DMS53 treated with DMSO at 0.1 percent for 48 hours (cell line): ENCODE results near the gene ZCCHC17.
A peak's percentile ranks its signal among the peaks of the same experiment; 100 is the strongest.

Source experiments
- DNase-seq: peaks from one replicate; lab custom pipeline; 2025; ENCODE audit not compliant: unreplicated experiment; lab: John Stamatoyannopoulos, UW

The ZCCHC17 gene

DNA sequence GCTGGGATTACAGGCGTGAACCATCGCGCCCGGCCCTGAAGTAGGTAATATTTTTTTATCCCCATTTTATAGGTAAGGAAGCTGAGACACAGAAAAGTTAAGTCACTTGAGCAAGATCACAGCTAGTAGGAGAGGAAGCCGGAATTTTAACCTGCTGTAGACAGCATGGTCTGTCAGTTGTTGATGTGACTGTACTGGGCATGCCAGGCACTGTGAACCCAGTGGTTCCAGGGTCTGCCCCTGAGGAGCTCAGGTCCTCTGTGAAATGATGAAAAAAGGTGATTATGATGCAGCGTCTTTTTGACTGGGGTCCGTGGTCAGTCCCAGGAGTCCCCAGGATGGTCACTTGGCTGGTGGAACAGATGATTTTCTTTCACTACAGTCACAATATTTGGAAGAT, 92.8 kb downstream of the ZCCHC17 start:
- DNase-seq = no peak

DNA sequence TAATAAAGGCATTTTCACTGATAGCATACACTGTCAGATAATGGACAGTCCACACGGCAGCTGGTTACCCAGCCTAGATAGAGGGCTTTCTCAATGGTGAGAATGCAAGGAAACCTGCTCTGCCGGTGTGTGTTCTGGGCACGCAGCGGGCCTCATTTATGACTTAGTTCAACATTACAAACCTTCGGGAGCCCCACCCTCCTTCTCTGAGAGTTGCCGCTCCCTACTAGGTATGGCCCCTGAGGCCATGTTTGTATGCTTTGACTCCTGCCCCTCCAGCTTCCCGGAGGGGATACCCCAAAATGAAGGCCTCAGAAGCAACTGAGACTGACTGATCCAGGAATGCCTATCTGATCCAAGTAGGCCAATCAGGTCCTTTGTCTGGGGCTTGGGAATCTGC, 93.2 kb downstream of the ZCCHC17 start:
- no peak for DNase-seq

DNA sequence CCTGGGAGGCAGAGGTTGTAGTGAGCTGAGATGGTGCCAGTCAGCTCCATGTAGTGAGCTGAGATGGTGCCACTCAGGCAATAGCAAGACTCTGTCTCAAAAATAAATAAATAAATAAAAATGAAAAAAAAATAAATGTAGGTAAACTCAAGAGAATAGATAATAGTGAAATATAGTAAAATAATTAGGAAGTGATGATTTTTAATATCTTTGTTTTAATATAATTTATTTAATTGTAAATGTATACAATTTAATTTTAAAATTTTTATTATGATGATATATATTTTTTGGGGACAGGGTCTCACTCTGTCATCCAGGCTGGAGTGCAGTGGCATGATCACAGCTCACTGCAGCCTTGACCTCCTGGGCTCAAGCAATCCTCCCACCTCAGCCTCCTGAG, 96.6 kb downstream of the ZCCHC17 start:
- DNase-seq = no peak

DNA sequence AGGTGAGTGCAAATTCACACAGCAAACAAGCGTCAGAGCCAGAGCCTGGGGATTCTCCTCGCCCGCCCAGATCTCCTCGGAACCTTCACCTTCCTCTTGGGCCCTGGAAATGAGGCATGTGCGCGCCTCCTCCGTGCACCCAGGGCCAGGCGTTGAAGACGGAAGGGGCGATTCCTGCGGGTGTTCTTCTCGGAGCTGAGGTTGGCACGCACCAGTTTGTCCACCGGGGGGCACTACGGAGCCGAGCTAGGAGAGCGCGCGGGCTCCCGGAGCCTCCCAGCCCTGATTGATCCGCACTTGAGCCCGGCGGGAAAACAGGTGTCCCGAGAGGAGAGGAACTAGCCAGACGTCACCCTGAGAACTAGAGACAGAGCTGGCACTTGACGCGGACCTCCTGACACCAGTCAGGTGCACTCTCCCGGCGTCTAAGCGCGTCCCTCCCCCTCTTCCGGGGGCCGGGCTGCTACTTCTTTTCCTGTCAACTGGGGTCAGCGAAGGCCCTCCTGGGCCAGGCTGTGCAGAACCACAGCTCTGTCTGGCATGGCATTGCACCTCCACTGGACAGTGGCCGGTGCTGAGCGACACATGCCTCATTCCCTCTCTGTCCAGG, 97.9 kb downstream of the ZCCHC17 start:
- peak; percentile 97 for DNase-seq

DNA sequence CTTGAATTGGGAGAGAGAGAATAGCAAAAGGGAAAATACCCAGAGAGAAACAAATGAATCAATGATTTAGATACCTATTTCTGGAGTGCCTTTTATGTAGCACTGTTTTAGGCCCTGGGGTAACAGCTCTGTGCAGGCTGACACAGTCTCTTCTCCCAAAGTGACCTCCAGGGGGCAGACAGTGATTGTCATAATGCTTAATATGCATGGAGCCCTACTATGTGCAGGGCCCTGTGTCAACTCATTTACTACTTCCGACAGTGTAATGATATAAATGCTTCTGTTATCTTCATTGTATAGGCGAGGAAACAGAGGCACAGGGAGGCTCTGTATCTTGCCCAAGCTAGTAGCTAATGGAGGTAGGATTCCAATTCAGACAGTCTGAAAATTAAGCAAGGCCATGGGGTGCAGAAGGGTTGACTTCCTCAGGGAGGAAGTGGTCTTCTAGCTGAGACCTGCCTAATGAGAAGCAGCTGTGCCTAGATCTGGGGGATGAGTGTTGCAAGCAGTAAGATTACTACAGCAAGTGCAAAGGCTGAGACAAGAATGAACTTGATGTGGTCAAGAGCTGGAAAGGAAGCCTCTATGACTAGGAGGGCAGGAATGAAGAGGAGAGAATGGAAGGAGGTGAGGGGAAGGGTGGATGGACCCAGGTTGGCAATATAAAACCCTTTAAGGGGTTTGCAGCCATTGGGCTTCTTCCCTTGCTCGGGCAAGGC, 100.0 kb downstream of the ZCCHC17 start:
- no peak for DNase-seq

DNA sequence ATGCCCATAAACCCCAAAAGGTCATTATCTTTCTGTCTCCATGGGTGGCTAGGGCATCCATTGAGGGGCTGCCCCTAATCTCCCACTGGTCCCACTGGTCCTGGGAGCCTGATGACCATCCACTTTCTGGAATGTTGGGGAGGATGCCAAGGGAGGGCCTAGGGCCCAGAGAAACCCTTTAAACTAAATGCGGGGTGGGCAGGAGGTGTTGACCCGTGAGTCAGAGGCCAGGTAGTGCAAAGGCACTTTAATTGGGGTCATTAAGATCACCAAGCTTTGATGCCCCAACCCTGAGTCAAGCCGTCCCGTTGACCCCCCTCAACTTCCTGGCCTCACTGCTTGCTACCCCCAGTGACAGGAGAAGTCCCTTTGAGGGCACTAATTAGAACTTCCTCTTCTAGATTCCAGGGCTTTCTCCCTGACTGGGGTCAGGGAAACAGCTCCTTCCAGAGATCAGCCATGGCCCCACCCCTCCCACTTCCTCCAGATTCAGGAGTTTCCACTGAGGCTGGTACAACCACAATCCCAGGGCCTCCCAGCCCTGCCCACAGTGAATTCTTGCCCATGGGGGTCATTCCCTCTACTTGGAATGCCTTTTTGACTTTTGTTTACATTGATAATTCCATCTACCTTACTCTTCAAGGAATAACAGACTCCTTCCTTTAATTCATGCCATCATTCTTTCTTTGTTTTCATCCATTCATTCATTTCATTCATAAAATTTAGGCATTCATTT, 100.7 kb downstream of the ZCCHC17 start:
- DNase-seq = no peak

DNA sequence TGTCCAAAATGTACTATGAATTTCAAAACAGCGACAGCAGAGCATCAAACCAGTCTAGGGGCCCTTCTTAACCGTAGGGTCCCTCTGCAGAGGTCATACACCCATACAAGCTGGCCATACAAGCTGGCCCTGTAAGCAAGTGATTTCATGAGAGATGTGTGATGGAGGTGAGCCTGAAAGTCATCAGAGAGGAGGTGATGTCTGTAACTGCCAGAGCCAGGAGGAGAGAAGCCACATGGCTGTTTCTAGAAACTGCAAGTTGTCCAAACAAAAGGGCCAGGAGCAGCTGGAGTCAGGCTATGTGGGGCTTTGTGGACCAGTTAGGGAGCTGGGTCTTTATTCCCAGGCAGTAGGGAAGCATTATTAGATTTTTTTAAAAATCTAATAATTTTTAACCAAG, 101.4 kb downstream of the ZCCHC17 start:
- no peak for DNase-seq

DNA sequence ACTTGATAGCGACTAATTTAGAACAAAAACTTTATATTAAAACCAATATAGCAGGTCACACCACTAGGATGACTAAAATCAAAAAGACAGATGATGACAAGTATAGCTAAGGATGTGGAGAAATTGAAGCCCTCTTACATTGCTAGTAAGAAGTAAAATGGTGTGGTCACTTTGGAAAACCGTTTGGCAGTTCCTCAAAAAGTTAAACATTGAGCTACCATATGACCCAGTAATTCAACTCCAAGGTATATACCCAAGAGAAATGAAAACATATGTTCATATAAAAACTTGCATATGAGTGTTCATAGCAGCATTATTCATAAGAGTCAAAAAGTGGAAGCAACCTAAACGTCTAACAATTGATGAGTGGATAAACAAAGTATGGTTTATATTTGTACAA, 103.1 kb downstream of the ZCCHC17 start:
- no peak for DNase-seq

DNA sequence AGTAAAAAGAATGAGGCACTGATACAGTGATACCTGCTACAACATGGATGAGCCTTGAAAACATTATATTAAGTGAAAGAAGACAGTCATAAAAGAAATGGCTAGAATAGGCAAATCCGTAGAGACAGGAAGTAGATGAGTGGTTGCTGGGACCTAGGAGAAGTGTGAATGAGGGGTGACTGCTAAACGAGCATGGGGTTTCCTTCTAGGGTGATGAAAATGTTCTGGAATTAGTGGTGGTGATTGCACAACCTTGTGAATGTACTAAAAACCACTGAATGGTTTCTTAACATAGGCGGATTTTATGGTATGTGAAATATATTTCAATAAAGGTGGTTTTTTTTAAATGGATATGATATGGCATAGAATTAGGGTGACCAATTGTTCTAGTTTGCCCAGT, 103.6 kb downstream of the ZCCHC17 start:
- no peak for DNase-seq

DNA sequence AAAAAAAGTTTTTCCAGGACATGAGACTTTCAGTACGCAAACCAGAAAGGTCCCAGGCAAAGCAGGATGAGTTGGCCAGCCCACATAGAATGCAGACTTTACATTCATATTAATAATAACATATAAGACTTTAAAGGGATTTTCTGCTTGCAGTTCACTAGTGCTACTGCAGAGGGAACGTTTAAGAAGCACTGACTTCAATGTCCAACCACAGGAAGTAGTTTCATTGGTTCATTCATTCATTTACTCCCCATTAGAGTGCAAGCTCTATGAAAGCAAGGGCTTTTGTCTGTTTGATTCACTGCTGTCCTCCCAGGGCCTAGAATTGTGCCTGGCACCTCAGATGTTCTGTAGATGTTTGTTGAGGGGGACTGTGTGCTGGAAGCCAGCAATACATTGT, 104.4 kb downstream of the ZCCHC17 start:
- no peak for DNase-seq

DNA sequence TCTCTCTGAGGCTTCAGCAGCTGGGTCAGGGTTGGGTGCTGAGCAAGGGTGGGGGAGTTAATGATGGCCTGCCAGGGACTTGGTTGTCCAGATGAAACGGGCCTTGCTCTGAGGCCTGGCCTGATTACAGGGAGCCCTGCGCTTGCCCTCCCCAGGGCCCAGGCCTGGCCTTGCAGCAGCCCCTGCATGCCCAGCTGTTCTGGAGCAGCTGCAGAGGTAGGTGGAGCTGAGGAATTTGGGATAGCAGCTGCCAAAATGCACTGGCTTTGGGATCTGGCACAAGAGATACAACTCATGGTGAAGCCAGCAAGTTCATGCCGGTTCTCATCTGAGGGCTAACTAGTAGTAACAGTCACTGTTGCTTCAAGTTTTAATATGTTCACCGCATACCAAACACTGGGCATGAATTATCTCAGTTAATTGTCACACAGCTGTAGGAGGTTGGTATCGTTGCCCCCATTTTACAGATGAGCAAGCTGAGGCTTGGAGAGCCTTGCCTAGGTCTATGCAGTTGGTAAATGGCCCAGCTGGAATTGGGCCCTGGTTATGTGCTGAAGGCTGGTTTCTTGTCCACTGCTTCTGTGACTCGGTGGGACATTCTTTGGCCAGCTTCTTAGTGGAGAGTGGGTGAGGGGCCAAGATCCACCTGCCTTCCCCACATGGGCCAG, 108.9 kb downstream of the ZCCHC17 start:
- DNase-seq = no peak

DNA sequence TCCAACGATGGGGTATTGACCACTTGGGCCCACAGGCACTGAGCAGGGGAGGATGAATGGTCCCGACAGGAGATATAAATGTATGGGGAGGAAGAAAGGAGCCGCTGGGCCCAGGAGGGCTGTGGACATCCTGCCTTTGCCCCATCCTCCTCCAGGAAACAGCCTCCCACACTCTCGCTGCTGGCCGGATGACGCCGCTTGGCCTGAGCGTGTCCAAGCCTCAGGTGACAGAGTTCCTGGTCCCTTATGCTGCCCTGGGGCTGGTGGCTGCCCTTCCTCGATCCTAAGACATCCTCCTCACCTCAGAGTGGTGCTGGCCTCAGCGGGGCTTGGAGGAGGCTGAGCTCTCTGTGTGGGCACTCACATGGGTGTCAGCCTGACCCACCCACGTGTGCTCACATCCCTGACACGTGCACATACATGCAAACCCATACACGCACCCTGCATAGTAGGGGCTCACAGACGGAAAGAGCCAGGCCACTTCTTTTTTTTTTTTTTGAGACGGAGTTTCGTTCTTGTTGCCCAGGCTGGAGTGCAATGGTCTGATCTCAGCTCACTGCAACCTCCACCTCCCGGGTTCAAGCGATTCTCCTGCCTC, 110.3 kb downstream of the ZCCHC17 start:
- DNase-seq = no peak

DNA sequence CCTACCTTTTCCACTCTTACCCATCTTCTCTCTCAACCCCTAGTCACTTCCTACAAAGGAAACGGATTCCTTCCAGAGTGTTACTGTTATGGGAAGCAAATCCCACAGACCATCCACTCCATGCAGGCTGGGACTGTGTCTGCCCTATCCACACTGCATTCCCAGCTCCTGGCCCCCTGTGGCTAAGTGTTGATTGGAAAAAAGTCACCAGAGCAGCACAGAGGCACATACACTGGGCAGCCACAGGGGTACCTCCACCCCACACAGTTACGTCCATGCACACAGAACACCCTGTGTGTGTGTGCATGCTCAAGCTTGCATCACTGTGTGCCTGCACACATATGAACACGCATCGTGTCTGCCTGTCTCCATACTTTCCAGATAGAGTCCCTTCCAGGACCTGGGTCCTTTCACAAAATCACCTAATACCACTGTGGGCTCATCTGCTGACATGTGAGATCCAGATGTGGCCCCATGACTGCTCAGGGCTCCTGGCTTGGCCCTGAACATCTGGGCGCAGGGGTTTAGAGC, 112.0 kb downstream of the ZCCHC17 start:
- DNase-seq = no peak

DNA sequence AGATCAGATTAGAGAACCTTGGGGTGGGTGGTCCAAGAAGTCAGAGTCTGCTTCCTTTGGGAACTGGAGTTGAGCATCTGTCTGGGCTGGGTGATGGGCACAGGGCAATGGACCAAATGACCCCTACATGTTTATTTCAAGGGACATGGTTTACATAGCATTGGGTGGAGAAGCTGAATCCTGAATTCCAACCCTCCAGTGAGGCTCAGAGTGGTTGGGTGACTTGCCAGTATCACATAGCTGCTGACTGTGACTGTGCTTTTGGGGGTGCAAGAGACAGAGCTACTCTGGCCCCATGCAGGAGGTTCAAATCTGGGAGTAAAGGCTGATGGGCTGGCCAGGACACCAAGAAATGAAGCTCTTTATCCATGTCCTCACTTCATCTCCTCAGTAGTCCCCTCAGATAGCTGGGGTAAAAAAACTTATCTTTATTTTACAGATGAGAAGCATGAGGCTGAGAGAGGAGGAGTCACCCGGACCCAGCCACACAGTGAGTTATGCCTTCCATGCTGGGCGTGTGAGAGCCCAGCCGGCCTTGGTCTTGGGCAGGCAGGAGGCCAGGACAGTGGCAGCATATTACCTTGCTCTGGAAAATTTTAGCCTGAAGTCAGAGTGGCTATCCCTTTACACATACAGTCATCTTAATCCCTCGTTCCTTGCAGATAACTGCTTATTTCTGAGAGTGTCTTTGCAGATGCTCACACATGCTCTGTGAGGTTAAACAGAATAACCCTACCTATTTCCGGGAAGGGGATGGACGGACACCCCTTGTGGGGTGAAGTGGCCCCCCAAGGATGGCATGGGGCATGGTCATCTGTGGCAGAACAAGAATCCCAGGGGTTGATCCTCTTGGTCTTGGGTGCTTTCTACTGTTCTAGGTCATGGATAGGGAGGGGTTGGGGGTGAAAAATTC, 113.4 kb downstream of the ZCCHC17 start:
- DNase-seq = no peak

DNA sequence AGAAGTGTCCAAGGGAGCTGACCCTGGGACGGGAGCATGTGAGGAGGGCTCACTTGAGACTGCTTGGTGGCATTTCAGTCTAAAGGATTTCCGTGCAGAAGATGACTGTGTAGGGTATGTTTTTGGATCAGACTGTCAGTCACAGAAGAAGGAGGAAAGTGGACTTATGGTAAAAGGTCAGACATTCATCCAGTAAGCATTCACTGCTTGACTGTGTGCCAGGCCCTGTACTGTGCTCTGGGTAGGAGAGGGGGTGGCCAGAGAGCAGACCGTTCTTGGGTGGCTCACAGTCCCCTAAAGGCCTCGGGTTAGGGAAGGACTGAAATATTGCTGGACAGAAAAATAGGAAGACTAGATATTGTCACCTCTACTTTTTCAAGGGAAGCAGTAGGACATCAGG, 114.0 kb downstream of the ZCCHC17 start:
- no peak for DNase-seq

DNA sequence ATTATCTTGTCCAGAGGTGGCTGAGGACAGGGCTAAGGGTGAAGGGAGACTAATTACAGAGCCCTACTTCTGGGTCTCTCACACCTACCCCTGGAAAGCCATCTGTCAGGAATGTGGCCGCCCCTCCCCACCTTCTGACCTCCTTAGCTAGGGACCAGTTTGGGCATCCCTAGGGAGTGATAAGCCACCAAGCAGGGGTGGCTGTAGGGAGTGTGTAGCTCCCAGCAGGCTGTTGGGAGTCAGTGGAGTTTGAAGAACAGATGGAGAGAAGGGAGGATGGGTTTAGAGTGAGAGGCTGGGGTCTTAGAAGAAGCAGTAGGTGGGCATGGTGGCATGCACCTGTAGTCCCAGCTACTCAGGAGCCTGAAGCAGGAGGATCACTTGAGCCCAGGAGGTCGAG, 115.4 kb downstream of the ZCCHC17 start:
- no peak for DNase-seq

DNA sequence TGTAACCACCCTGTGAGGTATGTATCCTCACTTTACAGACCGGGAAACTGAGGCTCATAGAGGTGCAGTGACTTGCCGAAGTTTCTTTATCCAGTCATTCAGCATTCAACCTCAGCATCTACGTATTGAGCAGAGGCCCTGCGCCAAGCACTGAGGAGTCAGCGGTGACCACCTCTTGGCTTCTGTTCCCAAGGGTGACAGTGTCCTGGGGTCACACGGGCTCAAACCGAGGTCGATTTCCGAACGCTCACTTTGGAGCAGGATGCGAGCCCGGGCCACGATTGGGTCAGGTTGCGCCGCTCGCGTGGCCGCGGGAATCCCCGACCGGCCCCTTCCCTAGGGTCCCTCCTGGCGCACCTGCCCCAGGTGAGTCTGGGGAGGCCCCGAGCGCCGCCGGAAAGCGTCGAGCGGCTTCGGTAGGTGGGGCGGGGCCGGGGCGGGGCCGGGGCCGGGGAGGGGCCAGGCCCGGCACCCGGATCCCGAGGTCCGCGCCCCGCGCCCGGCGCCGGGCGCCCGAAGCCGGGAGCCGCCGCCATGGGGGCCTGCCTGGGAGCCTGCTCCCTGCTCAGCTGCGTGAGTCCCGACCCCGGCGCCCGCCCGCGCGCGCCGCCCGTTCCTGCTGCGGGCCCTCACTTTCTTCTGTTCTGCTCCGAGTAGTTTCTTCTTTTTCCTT, 116.0 kb downstream of the ZCCHC17 start, which contains the start of gene SERINC2:
Gene SERINC2, plus strand, starts transcription at position 482 of the 673 bp plus-strand sequence. Its CDS starts 53 bp downstream, at position 535.
- peak; percentile 58 for DNase-seq

DNA sequence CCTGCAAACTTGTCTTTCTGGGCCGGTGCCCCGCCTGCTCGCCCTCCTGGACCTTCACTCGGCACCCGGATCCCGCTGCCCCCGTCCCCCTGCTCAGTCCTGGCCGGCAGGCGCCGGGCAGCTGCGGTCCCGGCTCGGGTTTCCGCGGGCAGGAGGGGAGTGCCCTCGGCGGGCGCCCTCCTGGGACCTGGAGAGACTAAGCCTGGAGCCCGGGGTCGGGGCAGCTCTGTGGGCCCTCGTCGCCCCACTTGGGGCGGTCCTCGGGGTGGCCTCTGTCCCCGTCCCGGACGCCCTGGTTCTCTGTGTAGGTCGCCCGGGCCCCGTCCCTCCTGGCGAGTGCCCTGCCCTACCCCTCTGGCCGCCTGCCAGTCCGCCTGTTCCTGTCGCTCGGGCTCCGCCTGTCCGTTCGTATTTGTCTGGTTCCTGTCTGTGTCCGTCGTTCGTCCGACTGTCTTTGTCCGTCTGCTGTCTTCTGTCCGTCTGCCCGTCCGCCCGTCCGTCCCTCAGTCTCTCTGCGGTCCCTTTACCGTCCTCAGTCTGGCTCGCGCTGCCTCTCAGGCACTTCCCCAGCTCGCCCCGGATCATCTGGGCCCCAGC, 116.7 kb downstream of the ZCCHC17 start:
- no peak for DNase-seq
